Measurements from ENCODE around the gene RIPK1. TPM values are rescaled to one million over a fixed set of nuclear protein-coding genes. Genes with fewer than 3 reads are reported as not detected.
"Not testable (repeated sequence)": the region's sequence is repeated elsewhere in the genome, so short reads cannot be mapped to it uniquely, and the experiment has no call there.

Gene RIPK1
- total RNA-seq, 1 donor from 2014 or later, result 26.3 TPM

DNA sequence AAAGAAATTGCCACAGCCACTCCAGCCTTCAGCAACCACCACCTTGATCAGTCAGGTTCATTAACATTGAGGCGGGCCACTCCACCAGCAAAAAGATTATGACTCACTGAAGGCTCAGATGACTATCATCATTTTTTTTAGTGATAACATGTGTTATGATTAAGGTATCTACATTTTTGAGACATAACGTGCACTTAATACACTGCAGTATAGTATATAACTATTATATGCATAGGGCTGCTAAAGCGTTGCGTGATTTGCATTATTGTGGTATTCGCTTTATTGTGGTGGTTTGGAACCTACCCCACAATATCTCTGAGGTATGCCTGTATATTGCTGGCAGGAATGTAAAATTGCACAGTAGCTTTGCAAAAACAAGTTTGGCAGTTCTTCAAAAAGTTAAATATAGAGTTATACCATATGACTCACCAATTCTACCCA, 6.8 kb upstream of the RIPK1 start:
- DNase-seq (no peak), ATAC-seq (no peak)
- intact Hi-C loops (cut with DNase I), result no loop called here
- no peaks in the 10 kb centered on the region for H3K4me1 ChIP-seq
- no peaks in the 10 kb centered on the region for H3K9me3 ChIP-seq
- TF ChIP-seq, protein P1, sequence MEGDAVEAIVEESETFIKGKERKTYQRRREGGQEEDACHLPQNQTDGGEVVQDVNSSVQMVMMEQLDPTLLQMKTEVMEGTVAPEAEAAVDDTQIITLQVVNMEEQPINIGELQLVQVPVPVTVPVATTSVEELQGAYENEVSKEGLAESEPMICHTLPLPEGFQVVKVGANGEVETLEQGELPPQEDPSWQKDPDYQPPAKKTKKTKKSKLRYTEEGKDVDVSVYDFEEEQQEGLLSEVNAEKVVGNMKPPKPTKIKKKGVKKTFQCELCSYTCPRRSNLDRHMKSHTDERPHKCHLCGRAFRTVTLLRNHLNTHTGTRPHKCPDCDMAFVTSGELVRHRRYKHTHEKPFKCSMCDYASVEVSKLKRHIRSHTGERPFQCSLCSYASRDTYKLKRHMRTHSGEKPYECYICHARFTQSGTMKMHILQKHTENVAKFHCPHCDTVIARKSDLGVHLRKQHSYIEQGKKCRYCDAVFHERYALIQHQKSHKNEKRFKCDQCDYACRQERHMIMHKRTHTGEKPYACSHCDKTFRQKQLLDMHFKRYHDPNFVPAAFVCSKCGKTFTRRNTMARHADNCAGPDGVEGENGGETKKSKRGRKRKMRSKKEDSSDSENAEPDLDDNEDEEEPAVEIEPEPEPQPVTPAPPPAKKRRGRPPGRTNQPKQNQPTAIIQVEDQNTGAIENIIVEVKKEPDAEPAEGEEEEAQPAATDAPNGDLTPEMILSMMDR (IDR thresholded peaks at IDR 0.05), result no peak
- H3K36me3 ChIP-seq, result no peaks in the 10 kb centered on the region
- H3K27ac ChIP-seq, result no peak overlapping the region
- H3K4me3 ChIP-seq, result no peak overlapping the region
- no peaks in the 10 kb centered on the region for H3K27me3 ChIP-seq (ENCODE audit: low read depth)

DNA sequence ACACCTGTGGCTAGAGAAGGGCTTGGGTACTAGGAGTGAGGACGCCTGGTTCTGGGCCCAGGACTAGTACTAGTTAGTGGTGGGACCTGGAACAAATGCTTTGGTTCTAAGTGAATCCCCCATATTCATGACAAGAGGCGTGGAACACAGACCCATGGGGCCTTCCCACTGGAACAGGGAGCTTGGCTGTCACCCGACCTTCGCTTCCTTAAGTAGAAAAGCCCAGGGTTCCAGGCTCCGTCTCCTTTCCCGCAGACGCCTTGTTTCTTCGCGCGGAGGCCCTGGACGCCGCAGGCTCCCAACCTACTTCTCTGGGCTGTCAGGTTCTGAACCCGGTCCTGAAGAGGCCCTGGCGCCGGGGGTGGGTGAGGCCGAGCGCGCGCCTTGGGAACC, 5.0 kb upstream of the RIPK1 start:
- H3K4me1 ChIP-seq; DNase-seq; intact Hi-C loops (cut with DNase I); H3K9me3 ChIP-seq; ATAC-seq; H3K36me3 ChIP-seq; H3K27me3 ChIP-seq (ENCODE audit: low read depth): not testable (repeated sequence)
- Histone ChIP-seq H3K27ac (peak overlapping the region; percentile 93), H3K4me3 (peak overlapping the region; percentile 78)

GRCh38 chr6:3063733-3064700, 4.3 kb upstream of the RIPK1 start:
- Histone ChIP-seq H3K27me3 (ENCODE audit: low read depth) (no peaks in the 10 kb centered on the region), H3K4me3 (peak overlapping the region; percentile 78), H3K36me3 (no peaks in the 10 kb centered on the region), H3K9me3 (no peaks in the 10 kb centered on the region), H3K4me1 (peaks cover 9% of the 10 kb centered on the region), H3K27ac (peak overlapping the region; percentile 93)
- peak; percentile 96 to 97 for ATAC-seq
- intact Hi-C loops (cut with DNase I), result no loop called here
- peak; percentile 98 for DNase-seq
- TF ChIP-seq, protein P1 (IDR thresholded peaks at IDR 0.05), result no peak

GRCh38 chr6:3071568-3071967, 3.3 kb downstream of the RIPK1 start:
- TF ChIP-seq, protein P1 (IDR thresholded peaks at IDR 0.05), result no peak
- Histone ChIP-seq H3K36me3 (peaks cover 16% of the 10 kb centered on the region), H3K27me3 (ENCODE audit: low read depth) (no peaks in the 10 kb centered on the region), H3K27ac (no peak overlapping the region), H3K9me3 (no peaks in the 10 kb centered on the region), H3K4me3 (no peak overlapping the region), H3K4me1 (peaks cover 62% of the 10 kb centered on the region)
- ATAC-seq (no peak), DNase-seq (no peak)
- intact Hi-C loops (cut with DNase I), result no loop called here

- intact Hi-C loops (cut with DNase I), result no loop called here
Observed at GRCh38 chr6:3072798-3073197, 4.5 kb downstream of the RIPK1 start.

More at GRCh38 chr6:3072798-3073197, 4.5 kb downstream of the RIPK1 start:
- no peaks in the 10 kb centered on the region for H3K27me3 ChIP-seq (ENCODE audit: low read depth)
- no peaks in the 10 kb centered on the region for H3K9me3 ChIP-seq
- TF ChIP-seq, protein P1 (IDR thresholded peaks at IDR 0.05), result no peak
- H3K4me1 ChIP-seq, result peaks cover 55% of the 10 kb centered on the region
- no peak for ATAC-seq
- no peak overlapping the region for H3K27ac ChIP-seq
- peaks cover 28% of the 10 kb centered on the region for H3K36me3 ChIP-seq
- no peak overlapping the region for H3K4me3 ChIP-seq
- no peak for DNase-seq
